Endothelial cell (in vitro differentiated cells): ENCODE measurements around the gene SOX5. TPM values are rescaled to one million over a fixed set of nuclear protein-coding genes. Genes with fewer than 3 reads are reported as not detected.

Source experiments
- DNase-seq: peaks from one replicate; pipeline ENCODE4 v3.0.0; 2021; ENCODE audit warnings: low spot score
- H3K27ac Mint-ChIP-seq: one replicate; pipeline ENCODE4 v1.8.0; 2021; ENCODE audit warnings: mixed read lengths, inconsistent platforms; ENCODE audit not compliant: unreplicated experiment
- H3K27me3 Mint-ChIP-seq: one replicate; pipeline ENCODE4 v1.8.0; 2021; ENCODE audit warnings: mild to moderate bottlenecking, moderate library complexity, mixed read lengths, inconsistent platforms; ENCODE audit not compliant: unreplicated experiment
- H3K36me3 Mint-ChIP-seq: one replicate; pipeline ENCODE4 v1.8.0; 2021; ENCODE audit warnings: mild to moderate bottlenecking, low read depth, mixed read lengths, inconsistent platforms; ENCODE audit not compliant: unreplicated experiment
- H3K4me1 Mint-ChIP-seq: one replicate; pipeline ENCODE4 v1.8.0; 2021; ENCODE audit warnings: mild to moderate bottlenecking, mixed read lengths, inconsistent platforms; ENCODE audit not compliant: unreplicated experiment
- H3K4me3 Mint-ChIP-seq: one replicate; pipeline ENCODE4 v1.8.0; 2021; ENCODE audit warnings: mild to moderate bottlenecking, mixed read lengths, inconsistent platforms; ENCODE audit not compliant: unreplicated experiment
- H3K9me3 Mint-ChIP-seq: one replicate; pipeline ENCODE4 v1.8.0; 2021; ENCODE audit warnings: mixed read lengths, inconsistent platforms; ENCODE audit not compliant: unreplicated experiment
- CTCF ChIP-seq: fragments of 200-600 bp; sonication (generic); IDR thresholded peaks from one replicate; pipeline ENCODE4 v1.5.0; 2021; ENCODE audit warnings: antibody characterized with exemption; ENCODE audit not compliant: unreplicated experiment
- total RNA-seq: library from RNA; stranded (reverse); fragmentation: NEBNext Ultra II Directional; extraction: Animal tissue kit (Norgen Biotek cat#: 25700); gene quantifications from one replicate; pipeline ENCODE4 v1.2.1, GENCODE V29; 2021; ENCODE audit not compliant: unreplicated experiment

Gene SOX5
- total RNA-seq, 1 donor from 2014 or later = 23.1 TPM

DNA sequence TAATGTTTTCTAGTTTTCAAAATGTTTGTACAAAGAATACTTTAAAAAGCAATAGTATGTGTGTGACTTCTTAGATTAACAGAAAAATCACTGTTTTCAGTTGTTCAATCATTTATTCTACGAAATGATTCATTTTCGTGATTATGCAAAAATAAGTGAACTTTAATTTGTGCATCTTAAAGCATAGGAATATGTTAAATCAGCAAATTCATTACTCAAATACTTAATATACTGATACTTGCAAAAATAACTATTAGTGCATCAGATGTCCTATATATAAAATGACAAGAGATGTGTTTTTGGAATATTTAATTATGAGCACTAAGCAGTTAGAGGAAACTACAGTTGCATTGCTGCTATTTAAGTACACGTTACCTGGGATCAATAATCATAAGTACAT lies 11.0 kb downstream of the SOX5 start:
- Mint-ChIP-seq H3K36me3 (no peaks in the 10 kb centered on the region), H3K27me3 (no peaks in the 10 kb centered on the region), H3K4me1 (no peaks in the 10 kb centered on the region), H3K4me3 (no peak overlapping the region), H3K9me3 (no peaks in the 10 kb centered on the region), H3K27ac (no peak overlapping the region)
- DNase-seq = no peak
- TF ChIP-seq CTCF = no peak

DNA sequence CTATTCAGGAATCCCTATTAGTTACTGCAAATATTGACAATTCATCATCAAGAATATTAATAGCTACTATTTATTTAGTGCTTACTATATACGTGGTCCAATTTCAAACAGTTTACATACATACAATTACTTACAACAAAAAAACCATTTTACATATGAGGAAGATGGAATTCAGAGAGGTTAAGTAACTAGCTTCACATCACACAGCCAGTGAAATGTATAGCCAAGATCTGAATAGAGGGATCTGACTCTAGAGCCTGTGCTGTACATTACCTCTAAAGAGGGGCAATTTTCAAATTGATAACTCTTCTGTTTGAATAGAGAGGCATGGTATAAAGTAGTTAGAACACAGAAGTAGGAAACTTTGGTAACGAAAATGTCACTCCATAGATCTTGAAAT lies 18.3 kb downstream of the SOX5 start:
- Mint-ChIP-seq H3K27ac (no peak overlapping the region), H3K36me3 (no peaks in the 10 kb centered on the region), H3K4me1 (no peaks in the 10 kb centered on the region), H3K27me3 (no peaks in the 10 kb centered on the region), H3K4me3 (no peak overlapping the region), H3K9me3 (no peaks in the 10 kb centered on the region)
- TF ChIP-seq CTCF = no peak
- no peak for DNase-seq

DNA sequence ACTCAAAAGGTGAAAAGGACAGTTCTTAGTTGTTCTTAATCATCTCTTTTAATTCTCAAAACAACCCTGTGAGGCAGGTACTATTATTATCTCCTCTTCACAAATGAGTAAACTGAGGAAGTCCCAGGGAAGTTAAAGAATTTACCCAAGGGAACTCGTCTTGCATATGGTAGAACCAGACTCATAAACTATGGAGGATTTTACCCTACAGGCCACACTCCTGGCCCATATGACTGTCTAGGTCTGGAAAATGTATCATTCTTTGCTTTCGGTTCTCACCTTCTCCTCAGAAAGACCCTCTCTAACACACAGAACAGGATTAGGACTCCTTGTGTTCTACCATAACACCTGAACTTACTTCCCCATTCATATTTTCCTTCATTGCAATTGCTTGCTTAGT lies 18.9 kb downstream of the SOX5 start:
- Mint-ChIP-seq H3K36me3 (no peaks in the 10 kb centered on the region), H3K27ac (no peak overlapping the region), H3K9me3 (no peaks in the 10 kb centered on the region), H3K4me1 (no peaks in the 10 kb centered on the region), H3K27me3 (no peaks in the 10 kb centered on the region), H3K4me3 (no peak overlapping the region)
- TF ChIP-seq CTCF = no peak
- DNase-seq = no peak

- Mint-ChIP-seq H3K27me3 (no peaks in the 10 kb centered on the region), H3K36me3 (no peaks in the 10 kb centered on the region), H3K4me1 (no peaks in the 10 kb centered on the region), H3K9me3 (no peaks in the 10 kb centered on the region), H3K27ac (no peak overlapping the region), H3K4me3 (no peak overlapping the region)
- no peak for DNase-seq
- TF ChIP-seq CTCF = no peak
Measured at GRCh38 chr12:23929906-23930305, 19.6 kb downstream of the SOX5 start.

DNA sequence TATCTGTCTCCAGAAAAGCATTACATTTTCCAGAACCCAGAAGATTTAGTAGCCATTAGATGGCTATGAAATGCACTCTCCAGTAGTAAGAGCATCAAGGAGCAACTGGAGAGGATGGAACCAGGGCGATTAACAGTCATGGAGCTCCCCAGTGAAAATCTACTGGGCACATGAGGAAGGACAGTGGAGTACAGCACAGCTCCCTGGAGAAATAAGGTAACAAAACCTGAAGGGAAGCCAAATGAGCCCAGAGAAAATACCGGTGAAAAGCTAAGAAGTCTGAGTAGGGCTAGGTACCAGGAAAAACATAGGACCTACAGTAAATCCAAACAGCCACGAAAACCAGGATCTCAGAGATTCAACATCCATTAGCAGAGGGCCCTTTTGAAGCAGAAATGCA lies 21.6 kb downstream of the SOX5 start:
- H3K4me3 Mint-ChIP-seq = no peak overlapping the region
- no peaks in the 10 kb centered on the region for H3K9me3 Mint-ChIP-seq

More for the DNA sequence above, 21.6 kb downstream of the SOX5 start:
- Mint-ChIP-seq H3K27me3 (no peaks in the 10 kb centered on the region), H3K36me3 (no peaks in the 10 kb centered on the region), H3K27ac (no peak overlapping the region), H3K4me1 (no peaks in the 10 kb centered on the region)
- no peak for TF ChIP-seq CTCF
- no peak for DNase-seq
